Esophagus muscularis mucosa (tissue), 4 donors: ENCODE measurements around the gene CAPRIN2.

ENCODE experiments used
- EP300 ChIP-seq: sonication (generic); formaldehyde crosslinking; IDR thresholded peaks from one replicate; pipeline ENCODE4 v1.6.1; 2017; ENCODE audit warnings: antibody characterized with exemption
- POLR2A ChIP-seq: fragments of 450-650 bp; IDR thresholded peaks from one replicate; pipeline ENCODE4 v1.6.1; 2017; ENCODE audit warnings: antibody characterized with exemption, moderate library complexity, mild to moderate bottlenecking, low read depth
- TF ChIP-seq, protein P1 (sequence below), 3 experiments: fragments of 200-600 bp in 2 of 3; fragments of 450-650 bp in 1 of 3; sonication (generic) in 2 of 3; IDR thresholded peaks; one replicate each; pipeline ENCODE4 v1.5.1; 2017 to 2019; ENCODE audit warnings: antibody characterized with exemption in 3 of 3, mild to moderate bottlenecking in 2 of 3, moderate library complexity in 1 of 3

DNA sequence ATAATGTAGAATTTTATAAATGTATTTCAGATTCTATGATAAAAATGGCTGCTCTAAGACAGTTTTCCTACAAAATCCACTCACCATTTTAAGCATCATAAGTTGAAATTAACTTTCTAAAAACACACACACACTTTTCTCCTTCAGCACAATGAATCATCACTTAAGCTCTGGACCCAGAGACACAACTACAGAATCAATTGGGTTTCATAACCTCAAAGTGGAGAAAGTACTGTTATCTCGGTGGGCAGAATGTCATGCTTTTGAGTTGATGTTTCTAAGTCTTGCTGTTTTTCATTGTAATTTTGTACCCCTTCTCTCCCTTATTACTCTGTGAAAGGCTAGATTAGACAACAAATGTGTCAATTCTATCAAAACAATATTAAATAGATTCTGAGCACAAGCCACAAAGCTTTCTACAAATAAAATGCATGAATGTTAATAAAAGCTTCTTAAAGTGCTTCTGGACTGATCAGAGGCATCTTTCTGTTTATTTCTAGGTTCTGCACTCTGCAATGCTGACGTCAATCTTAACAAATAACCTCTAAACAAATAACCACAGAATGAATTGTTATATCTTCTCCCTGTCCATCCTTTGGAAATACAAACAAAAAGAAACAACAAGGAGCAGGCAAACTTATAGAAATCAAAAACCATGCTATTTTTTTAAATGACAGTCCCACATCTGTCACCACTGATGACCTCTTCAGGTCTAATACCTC is 67.3 kb downstream of the CAPRIN2 start:
- TF ChIP-seq, protein P1, sequence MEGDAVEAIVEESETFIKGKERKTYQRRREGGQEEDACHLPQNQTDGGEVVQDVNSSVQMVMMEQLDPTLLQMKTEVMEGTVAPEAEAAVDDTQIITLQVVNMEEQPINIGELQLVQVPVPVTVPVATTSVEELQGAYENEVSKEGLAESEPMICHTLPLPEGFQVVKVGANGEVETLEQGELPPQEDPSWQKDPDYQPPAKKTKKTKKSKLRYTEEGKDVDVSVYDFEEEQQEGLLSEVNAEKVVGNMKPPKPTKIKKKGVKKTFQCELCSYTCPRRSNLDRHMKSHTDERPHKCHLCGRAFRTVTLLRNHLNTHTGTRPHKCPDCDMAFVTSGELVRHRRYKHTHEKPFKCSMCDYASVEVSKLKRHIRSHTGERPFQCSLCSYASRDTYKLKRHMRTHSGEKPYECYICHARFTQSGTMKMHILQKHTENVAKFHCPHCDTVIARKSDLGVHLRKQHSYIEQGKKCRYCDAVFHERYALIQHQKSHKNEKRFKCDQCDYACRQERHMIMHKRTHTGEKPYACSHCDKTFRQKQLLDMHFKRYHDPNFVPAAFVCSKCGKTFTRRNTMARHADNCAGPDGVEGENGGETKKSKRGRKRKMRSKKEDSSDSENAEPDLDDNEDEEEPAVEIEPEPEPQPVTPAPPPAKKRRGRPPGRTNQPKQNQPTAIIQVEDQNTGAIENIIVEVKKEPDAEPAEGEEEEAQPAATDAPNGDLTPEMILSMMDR (IDR thresholded peaks at IDR 0.05) = no peak
- TF ChIP-seq EP300 = no peak
- no peak for TF ChIP-seq POLR2A
